HG03196 (cell line): ENCODE measurements around the gene S100A1.
"Not testable (repeated sequence)": the region's sequence is repeated elsewhere in the genome, so short reads cannot be mapped to it uniquely, and the experiment has no call there.

ENCODE experiments used
- ATAC-seq: cut with Tn5 transposase; IDR thresholded peaks from one replicate; pipeline ENCODE4 v1.9.1; 2021; ENCODE audit not compliant: unreplicated experiment

The S100A1 gene

GRCh38 chr1:153651771-153652170, 23.5 kb downstream of the S100A1 start:
- ATAC-seq, result no peak

GRCh38 chr1:153652805-153653500, 24.7 kb downstream of the S100A1 start:
- no peak for ATAC-seq

GRCh38 chr1:153655333-153655732, 27.1 kb downstream of the S100A1 start:
- no peak for ATAC-seq

GRCh38 chr1:153658400-153659174, 30.4 kb downstream of the S100A1 start, which contains the start of gene SNAPIN:
SNAPIN (plus strand) TSS chr1:153658703; CDS start chr1:153658744, 41 bp downstream.
- peak; percentile 83 for ATAC-seq

GRCh38 chr1:153659175-153659534, 30.9 kb downstream of the S100A1 start:
- ATAC-seq, result no peak

GRCh38 chr1:153659656-153660055, 31.4 kb downstream of the S100A1 start:
- no peak for ATAC-seq

- ATAC-seq, result no peak
Observed at GRCh38 chr1:153661111-153661708, 33.0 kb downstream of the S100A1 start.

GRCh38 chr1:153662269-153662668, 34.0 kb downstream of the S100A1 start:
- no peak for ATAC-seq

- ATAC-seq, result no peak
Observed at GRCh38 chr1:153663211-153663610, 35.0 kb downstream of the S100A1 start.

- no peak for ATAC-seq
Observed at GRCh38 chr1:153667439-153667838, 39.2 kb downstream of the S100A1 start.

- not testable (repeated sequence) for ATAC-seq
Observed at GRCh38 chr1:153668672-153669071, 40.4 kb downstream of the S100A1 start.

- no peak for ATAC-seq
Observed at GRCh38 chr1:153669606-153670005, 41.4 kb downstream of the S100A1 start.

- no peak for ATAC-seq
Observed at GRCh38 chr1:153670257-153670858, 42.1 kb downstream of the S100A1 start.

GRCh38 chr1:153670859-153671627, 42.8 kb downstream of the S100A1 start, which contains the start of gene ILF2:
ILF2 (minus strand) TSS chr1:153670993; CDS start chr1:153670922, 71 bp downstream.
- ATAC-seq, result peak; percentile 91

GRCh38 chr1:153671628-153672353, 43.6 kb downstream of the S100A1 start:
- peak; percentile 23 for ATAC-seq

GRCh38 chr1:153673511-153673910, 45.3 kb downstream of the S100A1 start:
- no peak for ATAC-seq

GRCh38 chr1:153677718-153678518, 49.7 kb downstream of the S100A1 start:
- ATAC-seq, result no peak

- ATAC-seq, result no peak
Observed at GRCh38 chr1:153678519-153679336, 50.5 kb downstream of the S100A1 start, which contains the start of gene NPR1. NPR1 (plus strand) TSS chr1:153678688; CDS start chr1:153679109, 421 bp downstream.
